Fibroblast of skin of right quadriceps (primary cell): ENCODE measurements around the gene LAMA4.
"Not testable (repeated sequence)": the region's sequence is repeated elsewhere in the genome, so short reads cannot be mapped to it uniquely, and the experiment has no call there.

Source experiments
- DNase-seq: peaks from one replicate; pipeline ENCODE4 v3.0.0-alpha.2; 2013

LAMA4 gene

DNA sequence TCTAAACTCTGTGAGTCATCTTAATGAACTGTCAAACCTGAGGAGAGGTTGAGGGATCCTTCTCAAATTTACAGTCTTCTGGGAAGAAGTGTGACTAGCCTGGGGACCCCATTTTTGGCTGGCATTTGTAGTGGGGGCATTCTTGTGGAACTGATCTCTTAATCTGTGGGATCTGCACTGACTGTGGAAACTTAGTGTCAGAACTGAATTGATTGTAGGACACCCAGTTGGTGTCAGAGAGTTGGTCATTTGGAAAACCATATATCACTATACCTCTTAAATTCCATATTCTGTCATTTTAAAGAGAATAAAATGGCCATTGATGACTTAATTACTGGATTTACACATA lies 48.3 kb downstream of the LAMA4 start:
- peak; percentile 42 for DNase-seq

GRCh38 chr6:112205427-112206109 lies 48.8 kb downstream of the LAMA4 start:
- peak; percentile 60 for DNase-seq

DNA sequence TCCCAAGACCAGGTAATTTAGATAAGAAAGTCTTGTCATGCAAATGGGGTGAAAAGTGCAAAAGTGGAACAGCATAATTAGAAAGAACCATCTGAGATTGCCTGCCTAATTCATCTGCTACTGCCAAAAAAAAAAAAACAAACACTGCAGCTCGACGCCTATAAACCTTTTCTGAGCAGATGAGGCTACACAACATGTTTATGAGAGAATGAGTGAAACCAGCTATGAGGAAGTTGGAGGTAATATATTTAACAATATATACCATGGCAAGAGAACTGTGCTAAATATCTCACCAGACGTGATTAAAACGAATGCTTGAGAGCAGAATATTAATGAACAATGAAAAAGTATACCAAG lies 50.0 kb downstream of the LAMA4 start:
- DNase-seq, result no peak

DNA sequence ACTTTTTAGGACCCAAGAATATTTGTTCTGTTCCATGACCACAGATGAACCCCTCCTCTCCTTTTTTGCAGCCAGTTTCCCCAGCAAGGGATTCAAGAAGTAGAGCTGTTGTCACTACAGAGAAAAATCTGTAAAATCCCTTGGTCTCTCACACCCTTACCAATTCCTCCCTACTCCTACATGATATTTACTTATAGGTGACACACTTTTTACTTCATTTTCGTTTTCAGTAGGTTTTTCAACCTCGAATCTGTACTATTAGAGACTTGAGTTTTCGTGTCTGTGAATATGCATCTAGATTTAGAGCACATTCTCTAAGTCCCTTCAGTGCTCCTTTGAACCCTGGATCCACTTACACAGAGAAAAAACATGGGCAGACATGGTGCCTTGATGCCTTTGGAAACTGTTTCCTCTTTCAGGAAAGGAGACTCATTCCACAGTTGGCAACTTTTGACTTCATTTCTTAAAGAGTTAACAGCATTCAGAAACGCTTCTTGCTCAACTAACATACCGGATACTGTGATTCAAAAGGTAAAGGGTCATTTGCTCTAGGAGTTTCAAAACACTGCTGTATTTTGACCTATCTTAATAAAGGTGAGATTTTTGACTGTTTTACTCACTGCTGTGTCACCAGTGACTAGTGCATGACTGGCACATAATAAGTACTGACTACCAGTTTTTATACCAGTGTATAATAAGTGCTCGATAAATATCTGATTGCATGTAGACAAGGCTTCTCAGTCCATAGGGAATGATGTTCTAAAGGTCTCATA lies 50.6 kb downstream of the LAMA4 start:
- peak; percentile 84 for DNase-seq

DNA sequence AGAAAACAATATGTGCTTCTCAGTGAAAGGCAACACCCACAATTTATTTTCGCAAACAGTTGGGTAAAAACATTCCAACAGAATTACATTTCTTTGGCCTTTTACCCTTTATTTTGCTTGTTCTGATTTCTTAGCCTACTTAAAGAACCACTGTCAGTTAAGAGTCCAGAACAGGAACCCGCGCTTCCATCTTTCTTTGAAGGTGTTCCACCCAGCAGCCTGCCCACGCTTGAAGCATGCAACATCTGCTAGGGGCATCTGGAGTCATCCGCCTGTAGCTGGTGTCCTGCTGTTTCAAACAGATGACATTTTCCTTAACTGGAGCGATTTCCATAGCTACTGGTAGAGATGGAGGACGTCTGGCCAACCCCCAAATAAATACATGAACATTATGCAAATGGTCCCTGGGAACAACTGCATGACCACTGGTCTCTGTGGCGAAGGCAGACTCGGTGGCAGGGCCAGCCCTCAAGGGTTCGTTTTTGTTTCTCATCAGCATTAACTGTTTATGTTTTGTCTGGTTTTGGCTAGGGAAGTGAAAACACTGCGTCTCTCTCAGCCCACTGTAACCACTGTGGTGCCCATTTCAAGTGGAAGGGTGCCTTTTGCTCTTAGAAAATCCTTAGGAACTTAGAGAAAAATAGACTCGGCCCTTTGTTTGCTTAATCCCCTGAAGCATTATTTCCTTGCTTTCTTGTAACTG lies 51.6 kb downstream of the LAMA4 start:
- no peak for DNase-seq

- not testable (repeated sequence) for DNase-seq
Measured at GRCh38 chr6:112200185-112200914, 54.0 kb downstream of the LAMA4 start.

- DNase-seq, result no peak
Measured at GRCh38 chr6:112199001-112199403, 55.4 kb downstream of the LAMA4 start.

DNA sequence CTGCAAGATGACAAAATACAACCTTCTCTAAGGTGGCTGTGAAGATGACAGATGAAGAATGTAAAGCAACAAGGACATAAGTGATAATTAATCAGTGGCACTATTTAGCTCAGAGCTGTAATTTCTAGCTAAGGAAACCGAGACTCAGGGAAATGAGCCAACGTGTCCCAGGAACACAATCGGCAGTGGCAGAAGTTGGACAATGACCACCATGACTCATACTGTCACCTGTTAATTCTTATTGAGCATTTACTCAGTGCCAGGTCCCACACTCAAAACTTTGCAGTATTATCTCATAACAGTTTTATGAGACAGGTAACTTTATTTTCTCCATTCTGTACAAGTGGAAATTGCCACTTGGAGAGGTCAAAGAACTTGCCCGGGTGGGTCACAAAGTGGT lies 55.8 kb downstream of the LAMA4 start:
- no peak for DNase-seq

DNA sequence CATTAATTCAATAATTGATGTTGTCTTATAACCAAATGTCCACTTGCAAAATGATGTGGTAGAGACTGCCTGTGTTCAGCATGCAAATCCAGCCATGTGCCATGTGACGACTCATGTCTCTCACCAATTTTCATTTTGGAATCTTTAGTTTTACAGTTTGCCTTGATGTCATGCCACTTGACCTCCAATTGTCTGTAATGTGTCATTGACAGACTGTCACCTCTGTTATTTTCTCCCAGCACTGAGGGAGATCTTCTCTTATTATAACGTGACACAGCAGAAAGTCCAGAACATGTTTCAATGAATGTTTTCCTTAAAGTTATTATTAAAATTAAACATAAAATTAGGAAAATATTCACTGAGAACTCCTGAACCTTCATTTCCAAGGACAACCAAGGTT lies 56.7 kb downstream of the LAMA4 start:
- no peak for DNase-seq

GRCh38 chr6:112196306-112196705 lies 58.1 kb downstream of the LAMA4 start:
- no peak for DNase-seq

DNA sequence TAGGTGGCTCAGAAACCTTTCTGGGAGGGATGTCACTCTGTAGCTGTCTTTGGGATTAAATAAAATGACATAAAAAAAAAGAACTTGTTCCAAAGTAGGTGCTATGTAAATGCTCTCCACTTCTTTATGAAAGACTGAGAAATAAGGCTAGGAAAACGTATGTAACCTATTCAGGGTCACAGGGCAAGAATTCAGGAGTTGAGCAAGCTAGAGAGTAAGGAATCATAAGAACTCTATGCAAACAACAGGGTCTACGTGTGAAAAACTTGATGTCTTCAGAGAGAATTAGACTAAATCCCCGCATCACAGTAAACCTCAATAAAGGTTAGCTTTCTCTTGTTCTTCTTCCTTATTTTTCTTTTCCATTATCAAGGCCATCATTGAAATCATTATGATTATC lies 59.2 kb downstream of the LAMA4 start:
- no peak for DNase-seq

DNA sequence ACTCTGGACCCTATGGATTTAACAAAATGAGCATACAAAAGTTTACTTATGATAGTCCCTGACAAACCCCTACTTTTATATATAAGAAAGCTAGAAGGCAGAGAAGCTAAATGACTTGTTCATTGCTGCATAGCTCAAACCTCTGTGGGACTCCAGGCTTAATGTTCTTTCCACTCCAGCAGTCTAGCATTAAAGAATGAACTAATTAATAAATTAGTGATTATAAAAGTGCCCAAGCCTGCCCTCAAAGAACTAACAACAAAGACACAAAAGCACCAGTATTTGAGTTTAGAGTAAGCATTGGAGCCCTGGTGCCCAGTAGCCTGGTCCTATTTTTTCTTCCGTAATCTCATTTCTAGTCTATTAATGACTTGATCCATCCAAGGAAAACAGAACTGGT lies 59.9 kb downstream of the LAMA4 start:
- DNase-seq, result no peak

GRCh38 chr6:112193535-112194051 lies 60.8 kb downstream of the LAMA4 start:
- no peak for DNase-seq

DNA sequence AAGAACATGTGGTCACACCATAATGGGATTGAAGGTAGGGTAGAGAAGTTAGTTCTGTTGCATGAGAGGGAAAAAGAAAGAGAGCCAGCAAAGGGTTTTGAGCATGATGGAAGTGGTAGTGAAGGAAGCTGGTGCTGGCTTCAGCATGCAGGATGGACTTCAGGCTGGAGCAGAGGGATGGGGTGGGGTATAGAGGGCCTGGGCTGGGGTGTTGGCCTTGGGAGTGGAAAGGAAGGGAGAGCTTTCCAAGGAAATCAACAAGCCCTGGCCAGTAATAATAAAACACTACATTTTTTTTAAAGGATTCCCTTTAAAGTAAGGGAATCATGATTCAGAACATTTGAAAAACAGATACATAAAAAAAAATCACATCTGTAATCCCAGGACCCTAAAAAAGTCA lies 61.2 kb downstream of the LAMA4 start:
- no peak for DNase-seq

DNA sequence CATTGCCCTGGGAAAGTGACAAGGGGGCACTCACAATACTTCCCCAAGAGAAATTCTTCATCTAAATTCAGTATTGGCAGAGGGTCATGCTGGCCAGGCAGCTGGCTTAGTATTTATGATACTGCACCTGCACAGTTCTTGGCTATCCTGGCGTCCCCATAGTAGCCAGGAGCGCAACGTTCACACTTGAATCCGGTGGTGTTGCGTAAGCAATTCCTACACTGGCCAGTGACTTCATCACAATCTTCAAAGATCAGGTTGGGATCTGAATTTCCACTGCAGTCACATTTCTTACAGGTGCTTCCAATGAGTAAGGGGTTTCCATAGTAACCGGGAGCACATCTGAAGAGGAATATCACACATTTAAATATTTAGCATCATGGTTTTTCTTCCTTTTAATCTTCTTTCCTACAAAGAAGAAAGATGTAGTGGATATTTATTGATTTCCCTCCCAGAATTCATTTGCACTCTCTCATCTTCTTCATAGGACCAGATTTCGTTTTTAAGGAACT lies 62.8 kb downstream of the LAMA4 start:
- no peak for DNase-seq

DNA sequence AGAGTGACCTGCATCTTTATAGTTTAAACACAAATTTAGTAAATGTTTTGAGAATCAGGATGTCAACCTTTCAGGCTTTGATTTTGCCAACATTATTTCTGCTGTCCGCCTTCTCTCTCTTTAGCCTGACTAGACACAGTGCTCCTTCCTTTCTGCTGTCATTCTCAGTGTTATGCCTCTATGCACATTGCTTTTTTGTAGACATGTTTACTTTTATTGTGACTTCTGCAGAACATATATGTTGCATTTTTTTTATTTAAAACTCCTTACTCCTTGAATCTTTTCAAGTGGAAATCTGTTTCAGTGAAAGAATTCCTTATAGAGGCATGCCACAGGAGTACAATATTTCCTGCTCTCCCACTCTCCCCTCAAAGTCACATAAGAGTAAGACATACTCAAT lies 64.2 kb downstream of the LAMA4 start:
- DNase-seq, result no peak

- peak; percentile 79 for DNase-seq
Measured at GRCh38 chr6:112189494-112189893, 64.9 kb downstream of the LAMA4 start.

- peak; percentile 81 for DNase-seq
Measured at GRCh38 chr6:112188906-112189305, 65.5 kb downstream of the LAMA4 start.

- no peak for DNase-seq
Measured at GRCh38 chr6:112187736-112188135, 66.6 kb downstream of the LAMA4 start.

DNA sequence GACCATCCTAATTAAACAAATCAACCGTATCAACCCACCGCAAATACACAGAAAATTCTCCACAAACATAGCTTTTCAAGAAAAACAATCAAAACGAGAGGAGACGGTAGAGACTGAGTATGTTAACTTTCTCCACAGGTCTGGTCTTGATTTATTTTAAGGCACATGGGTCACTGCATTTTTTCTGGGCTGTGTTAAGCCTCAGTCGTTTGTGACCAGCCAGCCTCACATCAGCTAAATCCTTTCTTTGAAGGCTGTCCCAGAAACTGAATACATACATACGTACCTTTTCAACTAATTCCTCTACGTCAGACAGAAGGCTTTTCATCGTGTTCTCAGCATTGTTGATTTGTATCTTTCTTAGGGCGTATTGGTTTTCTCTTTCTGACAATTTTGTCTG lies 69.4 kb downstream of the LAMA4 start:
- DNase-seq, result no peak

GRCh38 chr6:112183271-112183671 lies 71.1 kb downstream of the LAMA4 start:
- DNase-seq, result peak; percentile 66

DNA sequence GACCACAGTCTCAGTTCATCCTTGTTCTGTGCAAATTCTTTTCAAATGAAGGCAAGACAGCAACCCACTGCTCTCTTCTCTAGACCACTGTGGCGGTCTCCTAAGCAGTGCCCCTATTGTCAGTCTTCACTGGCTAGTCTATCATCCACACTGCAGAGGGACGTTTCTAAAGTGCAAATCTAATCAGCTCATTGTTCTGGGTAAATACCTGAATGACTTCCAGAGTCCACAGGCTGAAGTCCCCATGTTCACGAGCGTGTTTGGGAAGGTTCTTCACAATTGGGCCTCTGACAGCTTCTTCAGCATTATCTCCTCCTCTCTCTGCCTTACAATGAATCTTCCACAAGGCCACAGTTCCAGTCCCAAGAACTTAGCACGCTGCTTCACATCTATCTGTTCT lies 73.2 kb downstream of the LAMA4 start:
- no peak for DNase-seq
